Activated T-helper 2 cell treated with anti-CD3 and anti-CD28 coated beads, Interferon-gamma antibody, Interleukin-2, Interleukin-4, amounts not matched to agents 10 μg/mL and 5 μg/mL and 100 μg/mL, durations not matched to agents 14 hours and 24 hours and 36 hours (primary cell): ENCODE data around the gene XYLT1. TPM values are rescaled to one million over a fixed set of nuclear protein-coding genes. Genes with fewer than 3 reads are reported as not detected.

ENCODE experiments used
- DNase-seq: peaks from one replicate; pipeline ENCODE4 v3.0.0; 2021; ENCODE audit warnings: low spot score
- H3K27ac Mint-ChIP-seq: one replicate; pipeline ENCODE4 v1.8.0; 2021; ENCODE audit warnings: mixed read lengths
- H3K27me3 Mint-ChIP-seq: one replicate; pipeline ENCODE4 v1.8.0; 2021; ENCODE audit warnings: low read depth, mixed read lengths
- H3K36me3 Mint-ChIP-seq: one replicate; pipeline ENCODE4 v1.8.0; 2021; ENCODE audit warnings: low read depth, mixed read lengths
- H3K4me1 Mint-ChIP-seq: one replicate; pipeline ENCODE4 v1.8.0; 2021; ENCODE audit warnings: low read depth, mixed read lengths
- H3K4me3 Mint-ChIP-seq: one replicate; pipeline ENCODE4 v1.8.0; 2021; ENCODE audit warnings: low read depth, mild to moderate bottlenecking, moderate library complexity, mixed read lengths
- H3K9me3 Mint-ChIP-seq: one replicate; pipeline ENCODE4 v1.8.0; 2021; ENCODE audit warnings: mixed read lengths
- intact Hi-C: fragments of 100-400 bp; cut with micrococcal nuclease; formaldehyde crosslinking; loops from one replicate; pipeline ENCODE4 v1.15.1; 2023
- total RNA-seq: library from RNA; stranded (reverse); gene quantifications from 2 replicates; pipeline ENCODE4 v1.2.3, GENCODE V29; 2022

XYLT1 gene
- total RNA-seq, 1 donor from 2014 or later = 18.9 TPM

DNA sequence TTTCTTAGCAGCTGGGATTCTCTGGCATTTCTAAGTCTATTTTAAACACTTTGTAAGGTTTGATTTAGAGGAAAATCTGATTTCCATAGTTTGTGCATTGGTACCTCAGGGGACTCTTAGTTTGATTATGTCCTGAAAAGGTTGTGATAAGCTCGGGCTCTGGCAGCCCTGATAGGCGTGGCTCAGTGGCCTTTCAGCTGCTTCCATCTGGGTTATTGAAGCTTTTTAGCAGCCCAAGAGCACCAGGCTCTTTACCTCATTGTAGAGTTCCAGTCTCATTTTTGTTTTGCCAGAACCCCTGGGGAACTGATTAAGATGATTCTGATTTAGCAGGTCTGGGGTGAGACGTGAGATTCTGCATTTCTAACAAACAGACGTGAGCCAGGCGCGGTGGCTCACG lies 412.3 kb downstream of the XYLT1 start:
- no peaks in the 10 kb centered on the region for H3K4me1 Mint-ChIP-seq
- H3K9me3 Mint-ChIP-seq = no peaks in the 10 kb centered on the region
- no peaks in the 10 kb centered on the region for H3K36me3 Mint-ChIP-seq
- intact Hi-C loops = no loop called here
- H3K27me3 Mint-ChIP-seq = no peaks in the 10 kb centered on the region
- no peak for DNase-seq
- no peak overlapping the region for H3K27ac Mint-ChIP-seq
- no peak overlapping the region for H3K4me3 Mint-ChIP-seq

DNA sequence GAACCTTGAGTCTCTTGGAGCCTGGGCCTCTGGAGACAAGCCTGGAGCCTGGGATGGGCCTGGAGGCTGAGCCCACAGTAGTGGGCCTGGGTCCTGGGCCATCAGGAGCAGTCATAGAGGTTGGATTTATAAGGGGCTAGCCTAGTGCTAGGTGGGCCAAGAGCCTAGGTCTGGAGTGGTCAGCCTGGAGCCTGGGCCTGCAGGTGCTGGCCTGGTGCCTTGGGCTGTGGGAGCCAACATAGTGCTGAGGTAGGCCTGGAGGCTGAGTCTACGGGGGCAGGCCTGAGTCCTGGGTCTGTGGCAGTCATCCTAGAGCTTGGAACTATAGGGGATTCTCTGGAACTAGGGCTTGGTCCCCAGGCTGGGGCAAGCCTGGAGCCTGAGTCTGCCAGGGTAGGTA lies 414.1 kb downstream of the XYLT1 start:
- Mint-ChIP-seq H3K4me1 (no peaks in the 10 kb centered on the region), H3K27me3 (peaks cover 2% of the 10 kb centered on the region), H3K9me3 (no peaks in the 10 kb centered on the region), H3K4me3 (no peak overlapping the region), H3K27ac (no peak overlapping the region), H3K36me3 (no peaks in the 10 kb centered on the region)
- no peak for DNase-seq
- intact Hi-C loops = no loop called here

DNA sequence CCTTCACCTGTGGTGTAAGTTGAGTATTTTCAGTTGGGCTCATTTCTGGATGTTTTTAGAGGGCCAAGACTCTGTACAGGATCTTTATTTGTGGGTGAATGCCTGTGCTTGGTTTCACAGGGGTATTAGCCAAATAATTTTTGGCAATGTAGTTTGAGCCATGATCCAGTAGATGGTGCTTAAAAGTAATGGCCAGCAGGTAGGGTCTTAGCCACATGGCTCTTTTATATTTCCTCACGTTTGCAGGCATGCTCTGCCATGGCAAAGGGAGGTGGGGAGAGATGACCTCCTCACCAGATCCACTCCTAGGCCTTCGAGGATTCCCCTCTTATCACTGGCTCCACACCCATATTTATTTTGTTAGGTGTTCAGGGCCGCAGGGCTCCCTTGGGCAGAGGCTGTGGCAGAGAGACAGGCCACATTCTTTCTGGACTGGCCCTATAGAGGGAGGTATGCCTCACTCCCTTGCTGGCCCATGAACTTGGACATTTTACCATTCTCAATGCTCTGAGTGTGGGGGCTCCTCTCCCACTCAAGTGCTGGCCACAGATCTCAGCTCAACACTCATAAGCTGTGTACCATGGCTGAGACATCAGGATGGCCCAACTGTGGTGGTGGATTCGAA lies 417.1 kb downstream of the XYLT1 start:
- Mint-ChIP-seq H3K9me3 (peaks cover 9% of the 10 kb centered on the region), H3K27me3 (peaks cover 2% of the 10 kb centered on the region), H3K4me3 (no peak overlapping the region), H3K27ac (no peak overlapping the region), H3K36me3 (no peaks in the 10 kb centered on the region), H3K4me1 (no peaks in the 10 kb centered on the region)
- intact Hi-C loops = no loop called here
- DNase-seq = no peak
